Sigmoid colon (tissue), 7 donors: ENCODE measurements around the gene ITPR2. TPM values are rescaled to one million over a fixed set of nuclear protein-coding genes. Genes with fewer than 3 reads are reported as not detected.

Experiments
- DNase-seq: peaks from one replicate; pipeline ENCODE4 v3.0.0-alpha.2; 2019
- H3K27ac ChIP-seq, 4 donors: fragments of 200-600 bp; sonication (generic); one replicate each; pipeline ENCODE4 v1.5.1; 2016 to 2019; ENCODE audit warnings: mild to moderate bottlenecking in 1 of 4
- H3K27me3 ChIP-seq, 3 donors: fragments of 200-600 bp; sonication (generic); one replicate each; pipeline ENCODE4 v1.5.1; 2019; ENCODE audit warnings: mild to moderate bottlenecking in 1 of 3
- H3K36me3 ChIP-seq, 4 donors: fragments of 200-600 bp; sonication (generic); one replicate each; pipeline ENCODE4 v1.5.1; 2016 to 2019
- H3K4me1 ChIP-seq, 4 donors: fragments of 200-600 bp; sonication (generic); one replicate each; pipeline ENCODE4 v1.5.1; 2017 to 2019
- H3K4me3 ChIP-seq, 4 donors: fragments of 200-600 bp; sonication (generic); one replicate each; pipeline ENCODE4 v1.5.1; 2017 to 2019; ENCODE audit warnings: mild to moderate bottlenecking in 2 of 4, moderate library complexity in 1 of 4
- H3K9me3 ChIP-seq, 4 donors: fragments of 200-600 bp in 3 of 4; sonication (generic) in 3 of 4; one replicate each; pipeline versions ENCODE4 v1.5.1 to v1.6.1; 2013 to 2019
- CTCF ChIP-seq, 4 experiments: fragments of 450-650 bp in 3 of 4; fragments of 200-600 bp in 1 of 4; IDR thresholded peaks; one replicate each; pipeline ENCODE4 v1.5.1; 2016 to 2019; ENCODE audit warnings: antibody characterized with exemption in 4 of 4, mild to moderate bottlenecking in 3 of 4, moderate library complexity in 2 of 4
- EP300 ChIP-seq, 4 donors: sonication (generic); formaldehyde crosslinking; IDR thresholded peaks; one replicate each; pipeline ENCODE4 v1.6.1; 2017; ENCODE audit warnings: antibody characterized with exemption in 4 of 4
- POLR2A ChIP-seq, 2 donors: fragments of 450-650 bp; IDR thresholded peaks; one replicate each; pipeline ENCODE4 v1.6.1; 2016; ENCODE audit warnings: antibody characterized with exemption in 2 of 2, mild to moderate bottlenecking in 2 of 2, moderate library complexity in 2 of 2
- POLR2AphosphoS5 ChIP-seq, 4 donors: sonication (generic); formaldehyde crosslinking; IDR thresholded peaks; one replicate each; pipeline ENCODE4 v1.6.1; 2017; ENCODE audit warnings: antibody characterized with exemption in 4 of 4
- WGBS, 2 donors: extraction: QIAGEN DNeasy Blood & Tissue Kit; methylation state at CpG; one replicate each; pipeline ENCODE4 v1.1.7; 2013; 5-methylcytosine and 5-hydroxymethylcytosine counted together
- intact Hi-C: fragments of 100-400 bp; cut with DNase I; formaldehyde crosslinking; loops from one replicate; pipeline ENCODE4 v1.15.1; 2023
- polyA plus RNA-seq, 3 donors: library from polyadenylated mRNA; stranded (reverse); fragments of 200-250 nt; gene quantifications; one replicate each; pipeline ENCODE4 v1.2.3, GENCODE V29; 2013
- total RNA-seq, 4 donors: library from RNA; depleted of rRNA; stranded (reverse); fragments of >200 nt; gene quantifications; one replicate each; pipeline ENCODE4 v1.1.0, GENCODE V29; 2016
- donor health status: healthy with polysubstance abuse.
- donor health status: Bipolar disorder and iron deficiency.
- donor health status: healthy.

The ITPR2 gene
- total and polyA plus RNA-seq, 7 donors: 1.4 to 78.1 (median 58.9) TPM

DNA sequence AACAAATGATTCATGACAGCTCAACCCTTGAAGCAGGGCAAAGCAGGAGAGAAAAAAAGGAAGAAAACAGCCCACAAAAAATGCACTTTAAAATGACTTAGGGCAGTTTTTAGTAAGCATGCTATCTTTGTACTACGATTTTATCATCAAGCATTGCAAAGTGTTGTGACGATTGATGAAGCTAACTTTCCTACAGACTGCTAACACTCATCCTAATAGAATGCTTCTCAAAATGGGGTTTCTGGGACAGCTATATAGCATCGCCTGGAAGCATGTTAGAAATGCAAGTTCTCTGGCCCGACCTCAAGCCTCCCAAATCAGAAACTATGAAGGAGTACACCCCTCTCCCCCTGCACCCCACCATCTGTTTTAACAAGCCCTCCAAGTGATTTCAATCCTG, 381.2 kb downstream of the ITPR2 start:
- TF ChIP-seq EP300 (IDR thresholded peaks at IDR 0.05) (no peak), POLR2AphosphoS5 (IDR thresholded peaks at IDR 0.05) (no peak), POLR2A (IDR thresholded peaks at IDR 0.05) (no peak), CTCF (IDR thresholded peaks at IDR 0.05) (no peak)
- no peaks in the 10 kb centered on the region for H3K9me3 ChIP-seq
- no peaks in the 10 kb centered on the region for H3K4me1 ChIP-seq
- no peak for DNase-seq
- H3K27ac ChIP-seq: no peak overlapping the region
- intact Hi-C loops: no loop called here
- WGBS, 2 donors: 89 to 94% methylated on average over 4 of the region's 4 CpGs
- H3K27me3 ChIP-seq: no peaks in the 10 kb centered on the region
- H3K4me3 ChIP-seq: no peak overlapping the region
- no peaks in the 10 kb centered on the region for H3K36me3 ChIP-seq

GRCh38 chr12:26445909-26446308, 387.1 kb downstream of the ITPR2 start:
- 83 to 91% methylated on average over 2 of the region's 2 CpGs for WGBS, 2 donors
- H3K9me3 ChIP-seq: no peaks in the 10 kb centered on the region
- DNase-seq: no peak

GRCh38 chr12:26443309-26443708, 389.7 kb downstream of the ITPR2 start:
- intact Hi-C loops: no loop called here
- no peak for DNase-seq
- Histone ChIP-seq H3K27ac (no peak overlapping the region), H3K4me3 (no peak overlapping the region), H3K36me3 (peaks cover 0 to 38% (median 4%) of the 10 kb centered on the region in 4 donors), H3K9me3 (no peaks in the 10 kb centered on the region), H3K4me1 (no peaks in the 10 kb centered on the region), H3K27me3 (no peaks in the 10 kb centered on the region)
- WGBS, 2 donors: 92 to 99% methylated on average over 2 of the region's 2 CpGs
- TF ChIP-seq EP300 (IDR thresholded peaks at IDR 0.05) (no peak), CTCF (IDR thresholded peaks at IDR 0.05) (no peak), POLR2A (IDR thresholded peaks at IDR 0.05) (no peak), POLR2AphosphoS5 (IDR thresholded peaks at IDR 0.05) (no peak)

More at GRCh38 chr12:26445909-26446308, 387.1 kb downstream of the ITPR2 start:
- Histone ChIP-seq H3K36me3 (peaks cover 0 to 21% (median 4%) of the 10 kb centered on the region in 4 donors), H3K4me3 (no peak overlapping the region), H3K27me3 (no peaks in the 10 kb centered on the region), H3K4me1 (no peaks in the 10 kb centered on the region), H3K27ac (no peak overlapping the region)
- intact Hi-C loops: no loop called here
- TF ChIP-seq POLR2A (IDR thresholded peaks at IDR 0.05): no peak
- no peak for TF ChIP-seq POLR2AphosphoS5 (IDR thresholded peaks at IDR 0.05)
- TF ChIP-seq CTCF (IDR thresholded peaks at IDR 0.05): no peak
- TF ChIP-seq EP300 (IDR thresholded peaks at IDR 0.05): no peak

- intact Hi-C loops: no loop called here
- TF ChIP-seq POLR2AphosphoS5 (IDR thresholded peaks at IDR 0.05): no peak
- no peak for TF ChIP-seq POLR2A (IDR thresholded peaks at IDR 0.05)
- no peak for TF ChIP-seq CTCF (IDR thresholded peaks at IDR 0.05)
- TF ChIP-seq EP300 (IDR thresholded peaks at IDR 0.05): no peak
Measured at GRCh38 chr12:26441434-26441833, 391.6 kb downstream of the ITPR2 start.

GRCh38 chr12:26435069-26435404, 398.0 kb downstream of the ITPR2 start:
- Histone ChIP-seq H3K4me3 (no peak overlapping the region), H3K27ac (no peak overlapping the region), H3K9me3 (no peaks in the 10 kb centered on the region), H3K36me3 (peaks cover 0 to 16% (median 0%) of the 10 kb centered on the region in 4 donors), H3K27me3 (no peaks in the 10 kb centered on the region), H3K4me1 (no peaks in the 10 kb centered on the region)
- intact Hi-C loops: no loop called here
- TF ChIP-seq POLR2AphosphoS5 (IDR thresholded peaks at IDR 0.05) (no peak), POLR2A (IDR thresholded peaks at IDR 0.05) (no peak), EP300 (IDR thresholded peaks at IDR 0.05) (no peak), CTCF (IDR thresholded peaks at IDR 0.05) (no peak)
- no peak for DNase-seq
- 19 to 70% methylated on average over 1 of the region's 1 CpG for WGBS, 2 donors

More at GRCh38 chr12:26441434-26441833, 391.6 kb downstream of the ITPR2 start:
- Histone ChIP-seq H3K4me3 (no peak overlapping the region), H3K9me3 (no peaks in the 10 kb centered on the region), H3K36me3 (peaks cover 0 to 40% (median 4%) of the 10 kb centered on the region in 4 donors), H3K27me3 (no peaks in the 10 kb centered on the region), H3K27ac (no peak overlapping the region), H3K4me1 (no peaks in the 10 kb centered on the region)
- WGBS, 2 donors: 87 to 89% methylated on average over 1 of the region's 1 CpG
- DNase-seq: no peak
